ENCODE results near the gene LHFPL6. TPM values are rescaled to one million over a fixed set of nuclear protein-coding genes. Genes with fewer than 3 reads are reported as not detected.

The LHFPL6 gene
- total RNA-seq, 1 experiment from 2014 or later: 2.5 TPM

- Histone ChIP-seq H3K4me3 (no peak overlapping the region), H2AFZ (no peak overlapping the region; the same call in 1 of the 2 replicates), H3K27me3 (ENCODE audit: insufficient read depth, low read depth) (no peaks in the 10 kb centered on the region), H3K4me2 (no peak overlapping the region), H3K27ac (no peak overlapping the region), H3F3A (ENCODE audit: insufficient read depth, low read depth) (no peaks in the 10 kb centered on the region), H3K79me2 (ENCODE audit: low read depth) (no peaks in the 10 kb centered on the region), H3K9me3 (ENCODE audit: insufficient read depth, low read depth) (no peaks in the 10 kb centered on the region), H3K4me1 (replicated peaks; ENCODE audit: insufficient read depth) (0 out of 2 replicates have a peak, but pooled peaks cover 8% of the 10 kb centered on the region), H3K9me2 (ENCODE audit: insufficient read depth) (no peaks in the 10 kb centered on the region), H3K36me3 (ENCODE audit: low read depth) (no peaks in the 10 kb centered on the region), H4K20me1 (ENCODE audit: insufficient read depth) (no peaks in the 10 kb centered on the region)
- no peak for DNase-seq
- POLR2A ChIA-PET (ENCODE audit: unreplicated experiment): no interaction called here
- BruUV-seq (replicated peaks): no TSS peak
- CTCF ChIA-PET: no interaction called here
- intact Hi-C loops (cut with micrococcal nuclease; ENCODE audit: unreplicated experiment): no loop called here
- TF ChIP-seq EZH2 (IDR thresholded peaks at IDR 0.05; ENCODE audit: low read depth) (no peak), CTCF (conservative IDR thresholded peaks at IDR 0.05) (no peak)
Observed at GRCh38 chr13:39365879-39366278, 237.1 kb downstream of the LHFPL6 start.

- 0 out of 2 replicates have a peak, but pooled peaks cover 8% of the 10 kb centered on the region for H3K4me1 ChIP-seq (replicated peaks; ENCODE audit: insufficient read depth)
- H2AFZ ChIP-seq: peak overlapping the region; percentile 46
- H3K27ac ChIP-seq: no peak overlapping the region
- TF ChIP-seq CTCF (conservative IDR thresholded peaks at IDR 0.05) (no peak), EZH2 (IDR thresholded peaks at IDR 0.05; ENCODE audit: low read depth) (no peak)
- no peak overlapping the region for H3K4me3 ChIP-seq
- ChIA-PET POLR2A (ENCODE audit: unreplicated experiment) (interaction anchor here (0.5 kb wide), 1 partner anchor 329 kb away, joined by 3 read pairs; no protein-coding TSS in a partner anchor), CTCF (no interaction called here)
- H3K79me2 ChIP-seq (ENCODE audit: low read depth): no peaks in the 10 kb centered on the region
- H3K9me2 ChIP-seq (ENCODE audit: insufficient read depth): no peaks in the 10 kb centered on the region
- H3K9me3 ChIP-seq (ENCODE audit: insufficient read depth, low read depth): no peaks in the 10 kb centered on the region
- no peaks in the 10 kb centered on the region for H3K36me3 ChIP-seq (ENCODE audit: low read depth)
- no peaks in the 10 kb centered on the region for H3F3A ChIP-seq (ENCODE audit: insufficient read depth, low read depth)
- no TSS peak for BruUV-seq (replicated peaks)
- intact Hi-C loops (cut with micrococcal nuclease; ENCODE audit: unreplicated experiment): no loop called here
- peak overlapping the region; percentile 18; the same call in 1 of the 2 replicates for H3K4me2 ChIP-seq
- H3K27me3 ChIP-seq (ENCODE audit: insufficient read depth, low read depth): no peaks in the 10 kb centered on the region
- DNase-seq: peak; percentile 19 to 50
- no peaks in the 10 kb centered on the region for H4K20me1 ChIP-seq (ENCODE audit: insufficient read depth)
Observed at GRCh38 chr13:39364947-39365468, 238.0 kb downstream of the LHFPL6 start.

- no peak overlapping the region for H3K27ac ChIP-seq
- CTCF ChIA-PET: no interaction called here
- DNase-seq: no peak
- no peaks in the 10 kb centered on the region for H3F3A ChIP-seq (ENCODE audit: insufficient read depth, low read depth)
- no peaks in the 10 kb centered on the region for H3K9me3 ChIP-seq (ENCODE audit: insufficient read depth, low read depth)
- H3K27me3 ChIP-seq (ENCODE audit: insufficient read depth, low read depth): no peaks in the 10 kb centered on the region
- H3K79me2 ChIP-seq (ENCODE audit: low read depth): no peaks in the 10 kb centered on the region
- no peak overlapping the region for H3K4me2 ChIP-seq
- 0 out of 2 replicates have a peak, but pooled peaks cover 8% of the 10 kb centered on the region for H3K4me1 ChIP-seq (replicated peaks; ENCODE audit: insufficient read depth)
- no peaks in the 10 kb centered on the region for H4K20me1 ChIP-seq (ENCODE audit: insufficient read depth)
- no peak overlapping the region for H2AFZ ChIP-seq
- POLR2A ChIA-PET (ENCODE audit: unreplicated experiment): interaction anchor here (0.6 kb wide), 1 partner anchor 544 kb away, joined by 8 read pairs; no protein-coding TSS in a partner anchor
- H3K36me3 ChIP-seq (ENCODE audit: low read depth): no peaks in the 10 kb centered on the region
- TF ChIP-seq EZH2 (IDR thresholded peaks at IDR 0.05; ENCODE audit: low read depth): no peak
- no peak for TF ChIP-seq CTCF (conservative IDR thresholded peaks at IDR 0.05)
- intact Hi-C loops (cut with micrococcal nuclease; ENCODE audit: unreplicated experiment): no loop called here
- H3K9me2 ChIP-seq (ENCODE audit: insufficient read depth): no peaks in the 10 kb centered on the region
- no peak overlapping the region for H3K4me3 ChIP-seq
- no TSS peak for BruUV-seq (replicated peaks)
Observed at GRCh38 chr13:39363382-39363772, 239.6 kb downstream of the LHFPL6 start.

All from PC-9 (cell line).